ENCODE results near the gene RUVBL1.

The RUVBL1 gene

GRCh38 chr3:128131897-128132646 lies 8.5 kb upstream of the RUVBL1 start:
- DNase-seq: no peak

DNA sequence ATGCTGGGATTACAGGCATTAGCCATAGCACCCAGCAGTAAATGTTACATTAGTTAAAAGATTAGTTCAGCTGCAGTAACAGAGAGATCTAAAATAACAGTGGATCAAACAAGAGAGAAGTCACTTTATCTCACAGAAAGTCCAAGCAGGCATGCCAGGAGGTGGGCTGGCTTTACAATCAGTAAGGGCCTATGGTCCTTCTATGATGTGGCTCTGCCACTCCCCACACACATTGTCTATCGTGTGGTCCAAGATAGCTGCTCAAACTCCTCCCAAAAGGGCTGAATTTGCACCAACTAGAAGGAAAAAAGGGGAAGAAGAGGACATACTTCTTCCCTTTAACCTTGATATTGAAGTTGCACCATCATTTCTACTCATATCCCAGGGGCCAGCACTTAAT lies 4.6 kb upstream of the RUVBL1 start:
- DNase-seq: no peak

DNA sequence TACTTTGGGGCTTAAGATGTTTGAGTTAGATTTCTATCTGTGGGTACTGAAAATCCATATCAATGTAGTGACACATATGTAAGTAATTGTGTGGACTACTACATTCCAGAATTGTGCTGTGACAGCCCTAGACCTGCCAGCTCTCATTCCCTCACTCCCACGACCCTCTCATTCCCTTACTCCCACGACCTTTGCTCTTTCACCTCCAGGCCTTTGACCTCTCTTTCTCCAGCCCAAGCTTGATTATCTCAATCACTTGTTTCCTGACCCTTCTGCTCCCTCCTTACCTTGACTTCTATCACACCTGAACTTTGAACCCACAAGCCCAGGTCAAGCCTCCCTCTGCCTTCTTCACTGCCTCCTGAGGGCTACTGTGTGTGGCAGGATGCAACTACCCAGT lies 3.6 kb upstream of the RUVBL1 start:
- no peak for DNase-seq

DNA sequence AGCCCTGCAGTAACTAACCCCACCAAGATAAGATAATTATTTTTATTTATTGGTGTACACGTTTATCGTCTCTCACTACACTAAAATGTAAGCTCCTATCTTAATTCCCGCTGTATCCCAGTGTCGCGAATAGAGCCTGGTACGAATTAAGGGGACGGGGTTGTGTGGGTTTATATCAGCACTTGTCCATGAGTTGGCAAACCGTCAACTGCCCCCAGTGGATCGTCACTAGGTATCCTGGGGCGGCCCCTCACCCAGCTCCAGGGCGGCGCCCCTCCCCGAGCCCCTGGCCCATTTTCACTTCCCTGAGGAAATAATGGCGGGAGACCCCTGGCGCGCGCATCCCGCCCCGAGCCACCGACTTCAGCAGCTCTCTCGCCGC lies 465 bp downstream of the RUVBL1 start:
- DNase-seq: no peak

DNA sequence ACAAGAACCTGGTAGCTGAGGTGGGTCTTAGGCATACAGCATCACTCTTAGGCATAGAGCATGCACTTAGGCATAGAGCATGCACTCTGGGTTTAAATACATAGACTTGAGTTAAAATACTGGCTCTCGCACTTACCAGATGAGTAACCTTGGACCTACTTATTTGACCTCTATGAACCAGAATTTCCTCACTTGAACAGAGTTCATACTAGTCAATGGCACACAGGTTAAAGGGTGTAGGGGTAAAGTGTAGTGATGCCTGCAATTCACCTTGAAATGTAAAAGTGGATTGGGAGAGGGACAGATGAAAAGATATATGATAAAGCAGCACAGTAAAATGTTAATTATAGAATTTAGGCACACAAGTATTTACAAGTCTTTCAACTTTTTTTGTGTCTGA lies 1.6 kb downstream of the RUVBL1 start:
- no peak for DNase-seq

DNA sequence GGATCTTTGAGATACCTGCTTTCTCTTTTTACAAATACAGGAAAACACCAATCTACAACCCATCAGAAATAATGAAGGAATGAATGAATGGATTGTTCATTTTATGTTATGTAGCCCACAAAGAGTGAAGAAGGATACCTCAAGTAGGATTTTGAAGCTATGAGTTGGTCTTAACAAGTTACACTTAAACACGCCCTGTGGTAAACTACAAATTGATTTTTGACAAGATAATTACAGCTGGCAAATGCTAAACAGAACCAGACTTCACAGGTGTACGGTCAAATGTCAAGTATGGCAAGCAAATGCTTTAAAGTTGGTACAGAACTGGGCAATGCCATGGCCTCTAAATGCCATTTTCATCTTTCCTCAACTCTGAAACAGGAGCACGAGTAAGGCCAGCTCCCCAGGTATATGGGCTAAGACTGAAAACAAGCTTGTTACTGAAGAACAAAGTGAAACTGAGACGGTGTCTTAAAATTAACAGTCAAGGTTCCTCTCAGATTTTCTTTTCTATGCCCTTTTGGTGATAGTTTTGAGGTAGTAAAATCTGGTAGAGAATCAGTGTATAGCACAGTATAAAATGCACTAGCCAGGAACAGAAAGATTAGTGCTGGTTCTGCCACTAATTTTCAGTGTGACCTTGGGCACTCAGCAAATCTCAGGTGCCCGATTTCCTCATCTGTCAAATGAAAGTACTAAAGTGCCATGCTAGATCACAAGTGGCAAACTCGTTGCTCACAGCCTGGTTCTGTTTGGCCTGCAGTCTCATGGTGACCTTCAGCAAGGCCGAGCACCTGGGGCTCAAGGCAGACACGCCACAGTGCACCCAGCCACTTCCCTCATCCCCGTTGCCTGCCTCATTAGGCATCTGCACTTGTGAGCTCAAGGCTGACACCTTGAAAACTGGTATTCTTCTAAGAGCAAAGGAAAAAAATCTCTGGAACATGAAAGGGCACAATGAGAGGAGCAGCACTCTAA lies 9.5 kb downstream of the RUVBL1 start:
- no peak for DNase-seq

GRCh38 chr3:128112357-128112968 lies 11.1 kb downstream of the RUVBL1 start:
- DNase-seq: no peak

DNA sequence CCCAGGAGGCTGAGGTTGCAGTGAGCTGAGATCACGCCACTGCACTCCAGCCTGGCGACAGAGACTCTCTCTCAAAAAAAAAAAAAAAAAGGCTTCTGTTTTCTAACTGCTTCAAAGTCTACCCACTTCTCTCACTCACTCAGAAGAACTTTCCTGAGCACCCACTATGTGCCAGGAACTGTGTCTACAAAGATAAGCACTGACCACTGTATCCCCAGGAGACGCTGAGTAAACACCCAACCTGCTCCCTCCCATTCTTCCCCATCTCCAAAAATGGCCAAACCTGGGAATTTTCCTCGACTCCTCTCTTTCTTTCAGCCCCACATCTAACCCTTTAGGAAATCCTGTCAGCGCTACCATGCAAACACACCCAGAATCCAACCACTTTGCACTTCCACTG lies 12.5 kb downstream of the RUVBL1 start:
- DNase-seq: no peak

GRCh38 chr3:128107834-128108233 lies 15.8 kb downstream of the RUVBL1 start:
- DNase-seq: no peak

DNA sequence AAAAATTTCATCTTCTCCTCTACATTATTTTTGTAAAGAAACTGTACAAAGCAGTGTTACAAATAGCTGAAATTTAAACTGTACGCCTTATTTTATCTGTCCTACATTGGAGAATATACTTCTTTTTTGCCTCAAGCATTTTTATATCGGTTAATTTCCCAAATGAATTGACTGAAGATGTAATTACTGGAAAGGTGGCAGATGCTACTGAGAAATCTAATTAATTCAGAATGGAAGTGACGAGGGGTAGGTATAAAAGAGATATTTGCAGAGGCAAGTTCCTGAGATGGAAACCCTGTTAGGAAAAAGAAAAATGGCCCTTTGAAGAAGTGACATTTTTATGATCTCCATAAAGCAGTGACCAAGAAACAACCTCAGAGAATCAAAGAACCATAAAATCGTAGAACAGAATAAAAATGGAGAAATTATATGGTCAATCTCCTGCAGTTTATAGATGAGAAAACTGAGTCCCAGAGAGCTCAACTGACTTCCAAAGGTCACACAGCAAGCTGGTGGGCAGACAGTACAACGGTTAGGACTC lies 20.4 kb downstream of the RUVBL1 start:
- DNase-seq: no peak

DNA sequence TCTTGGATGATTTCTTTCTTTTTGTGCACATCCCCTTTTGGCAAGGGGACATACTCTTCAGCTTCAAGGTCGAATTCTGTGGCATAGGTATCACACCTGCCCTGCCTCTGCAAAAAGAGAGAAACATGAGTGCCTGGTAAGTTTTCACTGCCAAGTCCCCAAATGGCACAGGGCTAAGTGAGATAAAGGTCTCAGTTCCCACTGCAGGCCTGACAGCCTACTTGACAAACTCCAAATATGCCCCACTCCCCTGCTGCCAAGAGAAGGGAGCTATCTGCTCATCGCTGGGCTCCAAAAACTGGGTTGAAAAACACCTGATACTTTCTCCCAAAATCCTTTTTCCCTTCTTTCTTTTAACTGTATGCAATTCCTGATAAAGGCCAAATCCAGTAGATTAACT lies 23.0 kb downstream of the RUVBL1 start:
- no peak for DNase-seq

DNA sequence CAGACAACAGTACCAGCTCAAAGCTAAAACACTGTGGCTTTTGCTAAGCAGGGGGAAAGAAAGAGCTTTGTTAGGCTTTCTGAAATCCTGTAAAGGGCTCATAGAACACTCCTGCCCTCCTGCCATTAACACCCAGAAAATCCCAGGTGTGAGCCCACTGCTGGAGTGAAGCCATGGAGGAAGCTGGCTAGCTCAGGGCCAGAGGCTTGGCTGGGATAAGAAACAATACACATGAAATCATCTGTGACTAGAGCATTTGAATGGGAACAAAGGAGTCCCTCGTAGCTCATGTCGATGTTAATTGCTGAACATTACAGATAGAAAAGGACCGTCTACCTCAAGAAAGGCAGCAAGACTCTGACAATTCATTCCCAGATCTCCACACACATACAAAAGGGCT lies 23.5 kb downstream of the RUVBL1 start:
- no peak for DNase-seq

GRCh38 chr3:128098234-128098633 lies 25.4 kb downstream of the RUVBL1 start:
- DNase-seq: no peak

DNA sequence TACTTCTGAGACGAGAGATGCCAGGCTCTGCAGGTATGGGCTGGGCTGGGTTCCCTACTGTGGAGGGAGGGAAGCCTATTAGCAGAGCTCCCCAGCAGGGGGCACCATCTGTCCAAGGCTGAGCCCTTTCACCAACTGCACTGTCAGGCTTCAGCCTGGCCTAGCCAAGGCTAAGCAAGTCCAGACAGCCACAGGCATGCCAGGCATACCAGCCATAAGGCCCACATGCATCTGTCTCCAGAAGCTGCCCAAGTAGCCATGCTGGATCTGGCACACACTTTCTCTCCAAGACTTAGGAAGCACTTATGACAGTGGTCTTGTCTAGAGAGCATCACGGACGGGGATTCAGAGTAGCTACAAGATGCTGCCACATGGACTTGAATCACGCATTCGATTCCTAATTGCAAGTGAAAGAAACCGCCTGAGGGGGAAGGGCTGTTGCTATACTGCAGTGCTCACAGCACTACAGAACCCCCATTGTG lies 28.3 kb downstream of the RUVBL1 start:
- no peak for DNase-seq

DNA sequence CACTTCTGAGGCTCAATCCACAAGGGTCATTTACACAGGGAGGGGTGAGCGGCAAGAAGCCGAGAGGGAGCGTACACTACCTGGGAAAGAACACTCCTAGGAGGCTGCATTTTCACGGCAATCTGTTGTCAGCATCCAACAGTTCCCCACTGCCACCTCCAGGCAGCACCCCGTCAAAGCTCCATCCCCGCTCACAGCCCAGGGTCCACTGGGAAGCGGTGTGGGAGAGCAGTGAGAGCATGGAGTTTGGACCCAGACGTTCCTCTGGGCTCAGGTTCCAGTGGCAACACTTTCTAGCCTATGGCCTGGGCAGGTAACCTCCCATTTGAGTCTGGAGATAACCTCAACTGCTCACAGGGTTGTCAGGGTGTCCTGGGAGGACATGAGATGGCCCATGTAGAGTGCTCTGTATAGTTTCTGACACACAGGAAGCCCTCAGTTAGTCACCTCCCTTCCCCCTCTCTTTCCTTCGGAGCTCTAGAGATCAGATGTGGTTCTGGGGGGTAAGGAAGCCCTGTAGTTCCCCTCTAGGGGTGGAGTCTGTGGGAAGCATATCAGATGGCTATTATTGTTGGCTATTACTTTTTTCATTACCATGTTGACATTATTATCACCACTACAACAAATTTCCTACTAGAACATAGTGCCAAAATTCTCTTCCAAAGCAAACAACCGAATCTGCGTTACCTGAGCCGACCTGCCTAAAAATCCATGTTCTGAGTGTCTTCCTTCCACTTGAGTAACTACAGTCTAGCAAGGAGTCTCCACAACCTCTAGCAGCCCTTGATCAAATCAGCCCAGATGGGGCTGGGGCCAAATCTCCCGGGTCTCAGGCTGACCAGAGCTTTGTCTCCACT lies 29.1 kb downstream of the RUVBL1 start:
- no peak for DNase-seq

DNA sequence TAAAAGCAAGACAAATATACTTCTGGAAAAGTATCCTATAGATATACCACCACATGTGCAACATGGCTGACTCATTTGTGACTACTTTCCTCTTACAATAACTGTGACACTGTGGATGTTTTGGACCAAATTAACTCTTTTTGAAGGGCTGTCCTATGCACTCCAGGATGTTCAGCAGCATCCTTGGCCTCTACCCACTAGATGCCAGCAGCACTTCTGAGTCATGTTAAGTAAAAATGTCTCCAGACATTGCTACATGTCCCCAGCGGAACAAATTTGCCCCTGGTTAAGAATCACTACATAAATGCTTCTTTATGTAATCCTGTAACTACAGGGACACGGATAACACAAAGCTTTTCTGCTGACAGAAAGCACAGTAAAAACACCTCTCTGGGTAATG lies 32.0 kb downstream of the RUVBL1 start:
- DNase-seq: no peak

- DNase-seq: no peak
Measured at GRCh38 chr3:128089135-128089534, 34.5 kb downstream of the RUVBL1 start.

GRCh38 chr3:128084675-128085021 lies 39.0 kb downstream of the RUVBL1 start:
- no peak for DNase-seq

- DNase-seq: no peak
Measured at GRCh38 chr3:128083980-128084674, 39.5 kb downstream of the RUVBL1 start.

GRCh38 chr3:128083396-128083795 lies 40.2 kb downstream of the RUVBL1 start:
- no peak for DNase-seq

DNA sequence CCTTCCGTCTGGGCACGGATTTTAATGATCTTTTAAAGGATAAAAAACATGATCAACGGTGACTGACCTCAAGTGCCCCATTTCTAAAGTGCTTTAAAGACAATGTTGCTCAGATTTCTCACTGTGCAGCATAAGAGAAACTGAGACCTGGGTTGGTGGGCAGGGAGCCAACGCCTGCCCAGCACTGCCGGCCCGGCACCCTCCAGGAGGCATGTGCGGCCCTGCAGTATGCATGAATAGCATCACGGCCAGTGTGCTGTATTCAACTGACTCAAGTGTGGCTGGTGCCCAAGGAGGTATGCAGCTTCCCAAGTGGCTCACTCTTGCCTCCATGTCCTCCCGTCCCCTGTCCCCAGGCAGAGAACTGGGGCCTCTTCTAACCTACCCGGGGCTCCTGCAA lies 41.1 kb downstream of the RUVBL1 start:
- no peak for DNase-seq

DNA sequence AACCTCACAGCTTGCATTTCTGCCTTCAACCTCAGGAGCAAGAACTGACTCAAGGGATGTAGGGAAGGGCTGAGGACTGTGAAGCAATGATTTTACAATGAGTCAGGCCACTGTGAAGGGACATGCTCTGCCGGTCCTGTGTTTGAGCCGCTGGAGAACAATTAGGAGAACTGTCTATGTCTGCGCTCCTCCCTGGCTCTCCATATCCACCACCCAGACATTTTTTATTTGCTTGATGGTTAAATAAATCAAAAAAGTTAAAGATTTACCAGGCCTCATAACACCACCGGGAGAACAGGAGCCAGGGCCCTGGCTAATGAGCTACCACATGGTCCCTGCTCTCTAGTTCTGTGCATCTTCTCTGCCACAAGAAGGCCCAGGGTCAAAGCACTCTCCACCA lies 41.8 kb downstream of the RUVBL1 start:
- no peak for DNase-seq
